Body of pancreas (tissue), 4 donors: Measurements from ENCODE around the gene NES. TPM values are rescaled to one million over a fixed set of nuclear protein-coding genes. Genes with fewer than 3 reads are reported as not detected.

ENCODE experiments used
- ATAC-seq: fragments of 150-250 bp; one replicate; pipeline ENCODE4 v1.9.1; 2016
- DNase-seq, 4 donors: peaks; one replicate each; pipeline ENCODE4 v3.0.0-alpha.2; 2019
- H3K27ac ChIP-seq, 4 donors: fragments of 200-600 bp; sonication (generic); 1 replicate in 3 of 4; 2 replicates in 1 of 4; pipeline versions ENCODE4 v1.5.1 to v1.6.1; 2016 to 2019; ENCODE audit warnings: mild to moderate bottlenecking in 1 of 4, mixed read lengths in 1 of 4, moderate library complexity in 1 of 4
- H3K27me3 ChIP-seq, 2 donors: fragments of 200-600 bp; sonication (generic); one replicate each; pipeline ENCODE4 v1.6.0; 2016; ENCODE audit warnings: mild to moderate bottlenecking in 1 of 2
- H3K36me3 ChIP-seq, 2 donors: fragments of 200-600 bp; sonication (generic); replicated peaks in 1 of 2; 2 replicates each; pipeline ENCODE4 v1.5.1; 2016; ENCODE audit warnings: low read depth in 2 of 2; ENCODE audit not compliant: insufficient read depth in 1 of 2
- H3K4me1 ChIP-seq: fragments of 200-600 bp; sonication (generic); one replicate; pipeline ENCODE4 v1.6.0; 2016
- H3K4me3 ChIP-seq, 2 donors: fragments of 200-600 bp; sonication (generic); 1 replicate in 1 of 2; 2 replicates in 1 of 2; pipeline ENCODE4 v1.5.1; 2016 to 2019
- H3K9me3 ChIP-seq, 3 donors: fragments of 200-600 bp; sonication (generic); 1 replicate in 2 of 3; 2 replicates in 1 of 3; pipeline ENCODE4 v1.5.1; 2016
- POLR2A ChIP-seq, 3 donors: fragments of 450-650 bp; IDR thresholded peaks; one replicate each; pipeline ENCODE4 v1.6.1; 2016; ENCODE audit warnings: antibody characterized with exemption in 3 of 3, mild to moderate bottlenecking in 2 of 3
- WGBS, 2 donors: methylation state at CpG; one replicate each; pipeline ENCODE4 v1.1.5; 2017; 5-methylcytosine and 5-hydroxymethylcytosine counted together
- intact Hi-C: fragments of 100-400 bp; cut with DNase I; formaldehyde crosslinking; loops from one replicate; pipeline ENCODE4 v1.15.1; 2023
- total RNA-seq, 2 donors: library from RNA; depleted of rRNA; stranded (reverse); fragments of >200 nt; gene quantifications; one replicate each; pipeline ENCODE4 v1.1.0, GENCODE V29; 2016
- TF ChIP-seq, protein P1 (sequence below), 7 experiments: fragments of 450-650 bp in 4 of 7; fragments of 200-600 bp in 3 of 7; sonication (generic) in 3 of 7; IDR thresholded peaks; one replicate each; pipeline ENCODE4 v1.5.1; 2016 to 2019; ENCODE audit warnings: antibody characterized with exemption in 7 of 7

NES gene, protein sequence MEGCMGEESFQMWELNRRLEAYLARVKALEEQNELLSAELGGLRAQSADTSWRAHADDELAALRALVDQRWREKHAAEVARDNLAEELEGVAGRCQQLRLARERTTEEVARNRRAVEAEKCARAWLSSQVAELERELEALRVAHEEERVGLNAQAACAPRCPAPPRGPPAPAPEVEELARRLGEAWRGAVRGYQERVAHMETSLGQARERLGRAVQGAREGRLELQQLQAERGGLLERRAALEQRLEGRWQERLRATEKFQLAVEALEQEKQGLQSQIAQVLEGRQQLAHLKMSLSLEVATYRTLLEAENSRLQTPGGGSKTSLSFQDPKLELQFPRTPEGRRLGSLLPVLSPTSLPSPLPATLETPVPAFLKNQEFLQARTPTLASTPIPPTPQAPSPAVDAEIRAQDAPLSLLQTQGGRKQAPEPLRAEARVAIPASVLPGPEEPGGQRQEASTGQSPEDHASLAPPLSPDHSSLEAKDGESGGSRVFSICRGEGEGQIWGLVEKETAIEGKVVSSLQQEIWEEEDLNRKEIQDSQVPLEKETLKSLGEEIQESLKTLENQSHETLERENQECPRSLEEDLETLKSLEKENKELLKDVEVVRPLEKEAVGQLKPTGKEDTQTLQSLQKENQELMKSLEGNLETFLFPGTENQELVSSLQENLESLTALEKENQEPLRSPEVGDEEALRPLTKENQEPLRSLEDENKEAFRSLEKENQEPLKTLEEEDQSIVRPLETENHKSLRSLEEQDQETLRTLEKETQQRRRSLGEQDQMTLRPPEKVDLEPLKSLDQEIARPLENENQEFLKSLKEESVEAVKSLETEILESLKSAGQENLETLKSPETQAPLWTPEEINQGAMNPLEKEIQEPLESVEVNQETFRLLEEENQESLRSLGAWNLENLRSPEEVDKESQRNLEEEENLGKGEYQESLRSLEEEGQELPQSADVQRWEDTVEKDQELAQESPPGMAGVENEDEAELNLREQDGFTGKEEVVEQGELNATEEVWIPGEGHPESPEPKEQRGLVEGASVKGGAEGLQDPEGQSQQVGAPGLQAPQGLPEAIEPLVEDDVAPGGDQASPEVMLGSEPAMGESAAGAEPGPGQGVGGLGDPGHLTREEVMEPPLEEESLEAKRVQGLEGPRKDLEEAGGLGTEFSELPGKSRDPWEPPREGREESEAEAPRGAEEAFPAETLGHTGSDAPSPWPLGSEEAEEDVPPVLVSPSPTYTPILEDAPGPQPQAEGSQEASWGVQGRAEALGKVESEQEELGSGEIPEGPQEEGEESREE (N-terminal part only)
- 10 to 100 TPM in 1 of 2 donors, 1 to 10 TPM in 1; 4.2 to 12.2 TPM for total RNA-seq

GRCh38 chr1:156676820-156677615 lies at the start of gene NES:
Gene NES (minus strand): TSS chr1:156677407. CDS start chr1:156677264, 143 bp downstream.
- no peaks in the 10 kb centered on the region for H3K9me3 ChIP-seq
- peak within 1 kb of the TSS in 1 of 4 donors; percentile 41 for H3K27ac ChIP-seq
- TF ChIP-seq, protein P1, sequence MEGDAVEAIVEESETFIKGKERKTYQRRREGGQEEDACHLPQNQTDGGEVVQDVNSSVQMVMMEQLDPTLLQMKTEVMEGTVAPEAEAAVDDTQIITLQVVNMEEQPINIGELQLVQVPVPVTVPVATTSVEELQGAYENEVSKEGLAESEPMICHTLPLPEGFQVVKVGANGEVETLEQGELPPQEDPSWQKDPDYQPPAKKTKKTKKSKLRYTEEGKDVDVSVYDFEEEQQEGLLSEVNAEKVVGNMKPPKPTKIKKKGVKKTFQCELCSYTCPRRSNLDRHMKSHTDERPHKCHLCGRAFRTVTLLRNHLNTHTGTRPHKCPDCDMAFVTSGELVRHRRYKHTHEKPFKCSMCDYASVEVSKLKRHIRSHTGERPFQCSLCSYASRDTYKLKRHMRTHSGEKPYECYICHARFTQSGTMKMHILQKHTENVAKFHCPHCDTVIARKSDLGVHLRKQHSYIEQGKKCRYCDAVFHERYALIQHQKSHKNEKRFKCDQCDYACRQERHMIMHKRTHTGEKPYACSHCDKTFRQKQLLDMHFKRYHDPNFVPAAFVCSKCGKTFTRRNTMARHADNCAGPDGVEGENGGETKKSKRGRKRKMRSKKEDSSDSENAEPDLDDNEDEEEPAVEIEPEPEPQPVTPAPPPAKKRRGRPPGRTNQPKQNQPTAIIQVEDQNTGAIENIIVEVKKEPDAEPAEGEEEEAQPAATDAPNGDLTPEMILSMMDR (IDR thresholded peaks at IDR 0.05): no peak
- TF ChIP-seq POLR2A (IDR thresholded peaks at IDR 0.05): no peak
- 4 to 5% methylated on average over 15 to 70 of the region's 70 CpGs for WGBS, 2 donors
- no peak within 1 kb of the TSS for H3K4me3 ChIP-seq
- H3K27me3 ChIP-seq: peaks cover 5 to 22% of the 10 kb centered on the region in 2 donors
- peaks cover 15% of the 10 kb centered on the region for H3K4me1 ChIP-seq
- ATAC-seq (peak; percentile 68), DNase-seq (peak in 2 of 4 donors; percentile 35 to 45)
- intact Hi-C loops: no loop called here
- no peaks in the 10 kb centered on the region for H3K36me3 ChIP-seq

- peaks cover 0 to 10% of the 10 kb centered on the region in 2 donors for H3K36me3 ChIP-seq
- H3K9me3 ChIP-seq: no peaks in the 10 kb centered on the region
- no peaks in the 10 kb centered on the region for H3K27me3 ChIP-seq
- 29 to 35% methylated on average over 14 to 15 of the region's 15 CpGs for WGBS, 2 donors
- TF ChIP-seq, protein P1 (IDR thresholded peaks at IDR 0.05): peak in 6 of 7 experiments; percentile 23 to 57 (median 44)
- TF ChIP-seq POLR2A (IDR thresholded peaks at IDR 0.05): no peak
- H3K4me3 ChIP-seq: no peak overlapping the region
- no peak overlapping the region for H3K27ac ChIP-seq
- H3K4me1 ChIP-seq: peaks cover 50% of the 10 kb centered on the region
- ATAC-seq (no peak), DNase-seq (peak in 3 of 4 donors; percentile 48 to 64 (median 61))
- intact Hi-C loops: no loop called here
These were observed 49.5 kb upstream of the NES start for GRCh38 chr1:156726549-156727226.

DNA sequence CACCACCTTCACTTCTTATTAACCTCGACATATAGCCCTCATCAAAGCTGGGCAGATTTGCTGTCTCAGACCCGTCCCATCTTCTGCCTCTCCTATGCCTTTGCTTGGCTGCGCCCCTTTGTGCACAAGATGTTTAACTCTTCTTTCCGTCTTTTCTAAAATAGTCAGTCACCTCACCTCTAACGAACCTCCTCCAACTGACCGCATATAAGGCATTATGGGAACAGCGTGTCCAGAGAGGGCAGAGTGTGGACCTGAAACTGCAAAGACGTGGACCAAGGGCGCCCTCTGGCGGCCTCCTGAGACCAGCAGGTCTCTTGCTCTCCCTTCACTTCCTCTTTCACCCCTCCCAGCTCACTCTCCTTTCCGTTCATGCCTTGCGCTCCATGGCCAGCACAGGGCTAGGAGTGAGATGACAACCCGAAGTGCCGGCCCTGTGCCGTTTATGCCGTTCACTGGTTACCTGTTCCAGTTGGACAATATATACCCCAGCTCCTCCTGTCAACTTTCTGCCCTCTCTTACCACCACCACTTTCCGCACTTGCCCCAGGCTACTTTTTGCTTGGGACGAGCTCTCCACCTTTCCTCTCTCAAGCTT lies 48.6 kb upstream of the NES start:
- intact Hi-C loops: no loop called here
- 12 to 13% methylated on average over 18 of the region's 18 CpGs for WGBS, 2 donors
- TF ChIP-seq, protein P1 (IDR thresholded peaks at IDR 0.05): peak; percentile 85 to 96 (median 91)
- no peak for TF ChIP-seq POLR2A (IDR thresholded peaks at IDR 0.05)
- Histone ChIP-seq H3K36me3 (peaks cover 0 to 13% of the 10 kb centered on the region in 2 donors), H3K27me3 (no peaks in the 10 kb centered on the region), H3K9me3 (no peaks in the 10 kb centered on the region), H3K27ac (peak overlapping the region in 2 of 4 donors; percentile 1 to 38), H3K4me1 (peaks cover 50% of the 10 kb centered on the region), H3K4me3 (no peak overlapping the region)
- ATAC-seq: peak; percentile 70
- peak; percentile 88 to 94 (median 92) for DNase-seq
